Femur (tissue), 1 donor: ENCODE measurements around the gene GSTP1.
A peak's percentile ranks its signal among the peaks of the same experiment; 100 is the strongest.
"Not testable (repeated sequence)": the region's sequence is repeated elsewhere in the genome, so short reads cannot be mapped to it uniquely, and the experiment has no call there.

Source experiments
- DNase-seq: peaks from one replicate; pipeline ENCODE4 v3.0.0-alpha.2; 2017

The GSTP1 gene

DNA sequence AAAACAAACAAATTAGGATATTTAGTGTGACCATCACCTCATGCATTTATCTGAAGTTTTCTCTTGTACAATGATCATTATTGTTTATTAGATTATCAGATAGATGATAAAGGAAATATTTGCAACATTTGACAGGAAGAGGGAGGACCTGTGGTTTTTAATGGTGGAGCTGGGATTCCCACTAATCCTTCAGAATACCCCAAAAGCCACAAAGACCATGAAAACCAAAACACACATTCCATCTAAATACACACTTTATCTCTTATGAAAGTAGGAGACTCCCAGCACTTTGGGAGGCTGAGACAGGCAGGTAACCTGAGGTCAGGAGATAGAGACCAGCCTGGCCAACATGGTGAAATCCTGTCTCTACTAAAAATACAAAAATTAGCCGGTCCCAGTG lies 15.5 kb downstream of the GSTP1 start:
- no peak for DNase-seq

DNA sequence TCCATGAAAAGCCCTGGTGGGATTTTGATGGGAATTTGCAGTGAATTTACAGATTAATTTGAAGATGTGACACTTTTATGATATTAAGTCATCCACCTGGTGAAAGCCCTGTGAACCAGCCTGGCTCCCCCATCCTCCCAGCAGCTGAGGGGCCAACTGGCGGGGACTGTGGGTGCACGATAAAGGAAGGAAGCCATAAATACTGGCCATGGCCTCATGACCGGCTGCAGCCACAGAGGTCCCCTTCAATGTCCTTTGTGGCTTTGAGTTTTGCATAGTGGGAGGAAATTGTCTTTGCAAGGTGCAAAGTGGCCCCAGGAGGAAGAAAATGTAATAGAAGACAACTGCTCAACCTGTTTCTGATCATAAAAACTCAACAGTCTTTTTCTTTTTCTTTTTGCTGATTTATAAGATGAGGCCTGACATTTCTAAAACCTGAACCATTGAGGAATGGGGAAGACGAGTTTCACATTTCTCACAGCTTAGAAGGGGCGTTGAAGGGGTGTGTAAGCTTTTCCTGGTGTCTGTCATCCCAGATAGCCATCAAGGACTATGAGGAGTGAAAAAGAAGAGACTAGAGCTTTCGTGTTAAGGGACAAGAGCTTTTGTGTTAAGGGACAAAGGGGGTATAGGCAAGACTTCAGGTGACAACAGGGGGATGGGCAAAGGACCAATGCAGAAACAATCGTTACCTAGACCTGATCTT lies 16.9 kb downstream of the GSTP1 start:
- DNase-seq = no peak

- DNase-seq = no peak
Observed at GRCh38 chr11:67601098-67601497, 17.5 kb downstream of the GSTP1 start.

- not testable (repeated sequence) for DNase-seq
Observed at GRCh38 chr11:67604119-67604518, 20.5 kb downstream of the GSTP1 start.

GRCh38 chr11:67604815-67605214 lies 21.2 kb downstream of the GSTP1 start:
- no peak for DNase-seq

- DNase-seq = no peak
Observed at GRCh38 chr11:67605231-67606011, 21.8 kb downstream of the GSTP1 start.

DNA sequence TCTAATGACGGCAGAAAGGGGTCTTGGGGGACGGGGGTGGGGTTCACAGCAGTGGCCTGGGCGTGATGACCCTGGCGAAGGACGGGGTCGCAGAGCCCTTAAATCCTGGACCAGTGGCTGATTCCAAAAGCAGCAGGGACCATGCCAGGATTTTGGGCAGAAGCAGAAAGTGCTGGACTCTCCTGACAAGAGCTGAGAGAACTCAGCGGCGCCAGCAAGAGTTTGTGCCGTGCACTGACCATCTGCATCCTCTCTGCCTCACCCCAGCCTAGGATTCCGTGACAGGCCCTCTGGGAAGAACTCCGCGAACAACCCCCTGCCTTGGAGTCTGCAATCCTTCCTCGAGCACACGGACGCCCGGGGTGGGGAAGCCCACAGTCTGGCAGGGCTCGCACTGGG lies 22.5 kb downstream of the GSTP1 start:
- no peak for DNase-seq

GRCh38 chr11:67606492-67607295 lies 23.1 kb downstream of the GSTP1 start, which contains the start of gene NDUFV1:
Gene NDUFV1 (plus strand): TSS chr11:67606936. CDS start chr11:67607005, 69 bp downstream.
- DNase-seq = peak; percentile 97

DNA sequence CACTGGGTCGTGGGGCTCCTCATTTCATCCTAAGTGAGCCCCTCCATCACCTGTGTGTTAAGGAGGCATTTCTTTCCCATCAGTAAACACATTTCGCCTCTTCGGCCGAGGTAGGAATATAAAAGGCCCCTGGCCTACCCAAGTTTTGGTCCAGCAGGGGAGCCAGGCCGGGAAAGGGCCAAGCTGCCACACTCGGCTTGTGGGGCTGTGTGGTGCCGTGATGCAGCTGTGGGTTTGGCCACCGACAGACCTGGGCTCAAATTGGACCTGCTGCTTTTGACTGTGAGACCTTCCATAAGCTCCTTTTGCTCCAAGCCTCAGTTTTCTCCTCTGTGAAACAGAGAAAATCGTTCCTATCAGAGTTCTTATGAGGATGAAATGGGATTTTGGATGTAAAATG lies 23.9 kb downstream of the GSTP1 start:
- DNase-seq = no peak

- DNase-seq = no peak
Observed at GRCh38 chr11:67608486-67608885, 24.9 kb downstream of the GSTP1 start.

GRCh38 chr11:67609316-67609715 lies 25.7 kb downstream of the GSTP1 start:
- DNase-seq = no peak

- no peak for DNase-seq
Observed at GRCh38 chr11:67610302-67610868, 26.8 kb downstream of the GSTP1 start.

- DNase-seq = no peak
Observed at GRCh38 chr11:67611165-67611564, 27.6 kb downstream of the GSTP1 start.

DNA sequence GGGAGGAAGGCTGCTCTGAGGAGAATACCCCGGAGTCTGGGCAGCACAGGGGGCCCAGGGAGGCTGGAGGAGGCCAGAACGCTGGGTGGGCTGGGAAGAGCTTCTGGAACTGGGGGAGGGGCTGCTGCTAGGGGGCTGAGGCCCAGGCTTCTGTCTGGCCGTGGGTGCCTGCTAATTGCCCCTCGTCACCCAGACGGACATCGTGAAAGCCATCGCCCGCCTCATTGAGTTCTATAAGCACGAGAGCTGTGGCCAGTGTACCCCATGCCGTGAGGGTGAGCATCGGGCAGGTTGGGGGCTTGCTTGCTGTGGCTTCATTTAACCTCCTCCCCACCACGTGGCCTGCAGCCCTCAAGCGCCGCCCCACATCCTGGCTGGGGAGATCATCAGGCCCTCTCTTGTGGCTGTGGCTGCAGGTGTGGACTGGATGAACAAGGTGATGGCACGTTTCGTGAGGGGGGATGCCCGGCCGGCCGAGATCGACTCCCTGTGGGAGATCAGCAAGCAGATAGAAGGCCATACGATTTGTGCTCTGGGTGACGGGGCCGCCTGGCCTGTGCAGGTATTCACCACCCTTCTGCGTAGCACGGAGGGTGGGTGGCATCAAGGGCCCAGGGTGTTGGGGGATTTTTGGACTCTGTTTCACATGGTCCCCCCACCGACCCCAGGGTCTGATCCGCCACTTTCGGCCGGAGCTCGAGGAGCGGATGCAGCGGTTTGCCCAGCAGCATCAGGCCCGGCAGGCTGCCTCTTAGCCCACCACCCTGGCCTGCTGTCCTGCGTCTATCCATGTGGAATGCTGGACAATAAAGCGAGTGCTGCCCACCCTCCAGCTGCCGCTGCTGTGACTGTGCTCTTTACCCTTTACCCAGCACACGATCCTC lies 28.3 kb downstream of the GSTP1 start:
- DNase-seq = no peak

DNA sequence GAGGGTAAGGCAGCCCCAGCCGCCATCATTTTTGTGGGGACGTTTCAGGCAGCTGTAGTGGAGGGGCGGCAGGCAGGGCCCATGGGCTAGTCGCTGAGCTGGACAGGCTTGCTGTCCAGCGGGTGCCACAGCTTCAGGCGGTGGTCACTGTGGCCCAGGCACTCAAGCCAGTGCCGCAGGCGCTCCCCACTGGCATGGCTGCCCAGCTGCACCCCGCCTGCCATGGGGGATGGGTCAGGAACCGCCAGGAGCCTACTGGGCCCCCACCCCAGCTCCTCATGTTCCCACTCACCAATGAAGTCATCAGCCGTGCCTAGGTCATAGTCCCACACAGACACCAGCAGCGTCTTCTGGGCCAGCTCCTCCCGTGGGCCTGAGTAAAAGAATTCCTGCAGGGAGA lies 29.1 kb downstream of the GSTP1 start:
- no peak for DNase-seq

GRCh38 chr11:67613313-67613959 lies 29.8 kb downstream of the GSTP1 start:
- DNase-seq = no peak

DNA sequence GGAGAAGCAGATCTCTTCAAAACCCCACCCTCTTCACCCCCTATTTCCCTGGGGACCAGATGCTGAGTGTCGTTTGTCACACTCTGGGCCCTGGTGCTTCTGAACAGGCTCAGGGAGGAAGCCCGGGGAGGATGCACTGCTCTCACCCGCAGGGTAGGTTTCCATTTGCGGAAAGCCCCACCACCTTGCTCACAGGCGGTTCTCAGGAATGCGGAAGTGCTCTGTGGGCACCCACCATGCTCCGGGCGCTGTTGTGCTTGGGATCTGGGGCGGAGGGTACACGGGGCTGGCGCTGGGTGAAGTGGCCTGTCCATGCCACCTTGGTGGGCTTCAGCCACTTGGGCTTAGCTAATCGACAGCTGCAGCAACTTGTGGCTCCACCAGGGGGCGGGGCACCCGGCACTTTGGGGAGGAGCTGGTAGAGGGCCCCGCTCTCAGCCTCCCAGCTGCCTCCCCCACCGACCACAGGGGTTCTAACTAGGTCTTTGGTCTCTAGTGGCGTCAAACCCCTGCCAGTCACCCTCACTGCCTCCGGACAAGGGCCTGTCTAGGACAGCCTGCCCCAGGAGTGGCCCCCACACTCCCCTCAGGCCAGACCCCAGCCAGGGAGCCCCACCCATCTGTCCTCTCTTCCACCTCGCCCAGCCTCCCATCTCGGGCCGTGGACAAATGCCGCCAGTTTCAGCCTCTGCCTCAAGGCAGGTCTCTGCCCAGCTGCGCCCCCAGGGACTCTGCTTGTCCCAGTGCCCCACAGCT lies 30.5 kb downstream of the GSTP1 start:
- DNase-seq = peak; percentile 68

DNA sequence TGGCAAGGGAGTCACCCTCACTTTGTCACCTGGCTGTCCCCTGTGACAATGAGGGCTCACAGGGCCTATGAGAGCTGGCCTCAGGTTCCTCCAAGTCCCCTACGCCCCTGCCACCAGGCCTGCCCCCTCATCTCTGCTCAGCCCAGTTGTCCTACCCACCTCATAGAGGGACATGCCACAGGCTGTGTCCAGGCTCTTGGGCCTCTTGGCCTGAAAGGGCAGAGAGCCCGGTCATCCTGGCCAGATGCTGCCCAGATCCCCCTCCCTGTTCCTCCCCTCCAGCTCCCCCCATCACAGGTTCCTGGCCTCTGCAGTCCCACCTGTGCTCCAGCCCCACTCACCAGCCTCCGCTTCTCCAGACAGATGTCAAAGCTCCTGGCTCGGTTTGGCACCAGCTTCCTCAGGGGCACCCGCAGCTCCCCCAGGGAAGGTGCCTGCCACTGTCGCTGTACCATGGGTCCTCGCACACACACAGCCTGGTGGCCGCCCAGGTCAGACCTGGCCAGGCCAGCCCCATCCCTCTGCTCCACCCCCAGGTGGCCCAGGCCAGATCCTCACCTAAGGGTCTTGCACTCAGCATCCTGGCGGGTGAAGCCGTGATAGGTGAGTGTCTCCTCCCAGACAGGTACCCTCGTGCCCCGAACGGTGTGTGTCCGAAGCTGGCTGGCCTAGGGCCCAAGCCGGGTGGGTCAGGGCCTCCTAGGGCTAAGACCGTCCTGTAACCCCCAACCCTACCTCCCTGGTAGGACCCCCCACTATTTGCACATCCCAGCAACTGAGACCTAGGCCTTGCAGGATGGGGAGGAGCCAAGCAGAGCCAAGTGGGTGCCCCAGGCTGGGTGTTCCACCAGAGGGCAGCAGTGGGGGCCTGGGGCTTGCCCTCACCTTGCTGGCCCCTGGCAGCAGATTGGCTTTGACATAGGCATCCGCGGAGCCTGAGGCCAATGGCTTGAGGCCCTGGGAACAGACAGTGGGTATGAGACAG lies 31.4 kb downstream of the GSTP1 start:
- no peak for DNase-seq

GRCh38 chr11:67615728-67616430 lies 32.3 kb downstream of the GSTP1 start:
- DNase-seq = no peak
